H7 (cell line): ENCODE results near the gene CSPG5. TPM values are rescaled to one million over a fixed set of nuclear protein-coding genes. Genes with fewer than 3 reads are reported as not detected.

Experiments
- DNase-seq: peaks from one replicate; pipeline ENCODE4 v3.0.0; 2012
- H3K27me3 ChIP-seq: 2 replicates; pipeline ENCODE4 v1.6.0; 2011; ENCODE audit warnings: mild to moderate bottlenecking, low read length; ENCODE audit not compliant: control insufficient read depth, insufficient read depth
- H3K36me3 ChIP-seq: replicated peaks from 2 replicates; pipeline ENCODE4 v1.5.1; 2011; ENCODE audit warnings: low read length; ENCODE audit not compliant: control insufficient read depth, insufficient read depth
- H3K4me3 ChIP-seq: 2 replicates; pipeline ENCODE4 v1.5.1; 2011; ENCODE audit warnings: low read depth, mild to moderate bottlenecking, control low read depth, low read length, moderate library complexity; ENCODE audit not compliant: insufficient read depth
- total RNA-seq: library from RNA; depleted of rRNA; stranded (reverse); fragments of >200 nt; shearing (Covaris generic); gene quantifications from 2 replicates; pipeline ENCODE4 v1.2.3, GENCODE V29; 2014

Gene CSPG5
- total RNA-seq, 1 experiment from 2014 or later, result 1.7 TPM

DNA sequence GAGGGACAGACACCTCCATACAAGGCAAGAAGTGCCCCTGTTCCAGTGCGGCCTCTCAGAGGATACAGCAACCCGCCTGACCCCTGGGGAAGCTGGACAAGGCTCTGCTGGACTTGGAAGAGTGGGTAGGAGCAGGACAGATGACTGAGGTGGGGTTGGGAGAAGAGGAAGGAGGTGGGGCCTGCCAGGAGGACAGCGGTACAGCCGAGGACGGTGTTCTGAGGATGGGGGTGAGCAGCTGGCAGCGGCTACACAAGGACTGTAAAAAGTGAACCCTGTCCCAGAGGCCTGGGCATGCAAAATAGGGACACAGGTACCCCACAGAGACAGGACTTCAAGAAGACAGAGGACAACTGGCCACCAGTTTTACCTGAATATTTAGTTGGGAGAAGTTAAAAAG lies 41.7 kb downstream of the CSPG5 start:
- Histone ChIP-seq H3K27me3 (no peaks in the 10 kb centered on the region), H3K4me3 (no peak overlapping the region), H3K36me3 (no peaks in the 10 kb centered on the region)
- peak; percentile 35 for DNase-seq

DNA sequence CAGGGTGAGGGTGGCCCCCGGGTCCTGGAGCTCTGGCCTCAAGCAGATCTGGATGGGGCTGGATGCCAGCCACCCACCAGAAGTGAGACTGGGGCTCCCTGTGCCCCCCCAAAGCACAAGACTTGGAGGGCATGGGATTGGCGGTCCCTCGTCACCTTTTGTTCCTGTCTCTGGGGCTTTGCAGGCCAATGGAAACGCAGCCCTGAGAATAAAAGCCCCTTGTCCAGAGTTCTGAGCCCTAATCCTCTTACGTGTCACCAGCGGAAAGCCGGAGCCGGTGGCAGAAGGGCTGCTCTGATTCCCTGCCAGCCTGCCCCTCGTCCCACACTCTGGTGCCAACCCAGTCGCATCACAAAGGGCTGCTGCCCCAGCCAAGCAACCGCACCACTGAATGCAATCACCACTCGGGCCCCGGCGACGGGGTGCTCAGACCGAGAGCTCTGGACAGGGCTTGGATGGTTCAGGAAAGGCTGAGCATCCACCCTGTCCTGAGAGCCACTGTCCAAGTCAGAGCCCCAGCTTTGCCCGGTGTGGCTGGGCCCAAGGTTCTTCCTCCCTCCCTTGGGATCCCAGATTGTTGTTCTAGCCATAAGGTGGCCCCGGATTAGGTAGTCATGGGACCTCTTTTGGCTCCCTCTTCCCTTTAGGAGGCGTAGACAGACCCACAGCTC lies 42.3 kb downstream of the CSPG5 start:
- peak; percentile 39 for DNase-seq
- no peaks in the 10 kb centered on the region for H3K27me3 ChIP-seq
- H3K36me3 ChIP-seq, result no peaks in the 10 kb centered on the region
- no peak overlapping the region for H3K4me3 ChIP-seq

DNA sequence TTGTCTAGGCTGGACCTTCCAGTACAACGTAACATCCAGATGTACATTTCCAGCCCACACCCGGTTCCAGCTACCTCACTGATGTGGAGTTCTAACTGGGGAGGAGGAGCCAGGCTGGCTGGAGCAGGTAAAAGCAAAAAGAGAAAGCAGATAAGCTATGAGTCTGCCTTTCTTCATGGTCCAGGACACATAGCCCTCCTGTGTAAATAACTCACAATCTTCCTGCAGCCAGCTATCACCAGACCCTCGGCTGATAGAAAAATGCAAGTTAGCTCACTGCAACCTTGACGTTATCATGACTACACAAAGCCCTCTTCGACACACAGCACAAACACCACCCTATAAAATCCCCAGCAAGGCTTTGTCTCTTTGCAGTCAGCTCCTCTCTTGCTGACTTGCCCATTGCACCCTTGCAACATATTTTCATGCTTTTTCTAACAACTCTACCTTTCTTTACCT lies 44.6 kb downstream of the CSPG5 start:
- H3K4me3 ChIP-seq, result no peak overlapping the region
- H3K27me3 ChIP-seq, result no peaks in the 10 kb centered on the region
- H3K36me3 ChIP-seq, result no peaks in the 10 kb centered on the region
- DNase-seq, result no peak

DNA sequence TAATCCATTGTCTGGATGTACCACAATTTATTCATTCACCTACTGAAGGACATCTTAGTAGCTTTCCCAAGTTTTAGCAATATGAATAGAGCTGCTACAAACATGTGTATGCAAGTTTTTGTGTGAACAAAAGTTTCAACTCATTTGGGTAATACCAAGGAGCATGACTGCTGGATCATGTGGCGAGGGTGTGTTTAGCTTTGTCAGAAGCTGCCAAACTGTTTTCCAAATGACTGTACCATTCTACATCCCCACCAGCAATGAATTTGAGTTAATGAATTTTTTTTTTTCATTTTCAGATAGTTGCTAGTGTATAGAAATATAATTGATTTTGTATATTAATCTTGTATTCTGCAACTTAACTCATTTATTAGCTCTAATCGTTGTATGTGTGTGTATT lies 45.2 kb downstream of the CSPG5 start:
- Histone ChIP-seq H3K27me3 (no peaks in the 10 kb centered on the region), H3K4me3 (no peak overlapping the region), H3K36me3 (no peaks in the 10 kb centered on the region)
- no peak for DNase-seq

DNA sequence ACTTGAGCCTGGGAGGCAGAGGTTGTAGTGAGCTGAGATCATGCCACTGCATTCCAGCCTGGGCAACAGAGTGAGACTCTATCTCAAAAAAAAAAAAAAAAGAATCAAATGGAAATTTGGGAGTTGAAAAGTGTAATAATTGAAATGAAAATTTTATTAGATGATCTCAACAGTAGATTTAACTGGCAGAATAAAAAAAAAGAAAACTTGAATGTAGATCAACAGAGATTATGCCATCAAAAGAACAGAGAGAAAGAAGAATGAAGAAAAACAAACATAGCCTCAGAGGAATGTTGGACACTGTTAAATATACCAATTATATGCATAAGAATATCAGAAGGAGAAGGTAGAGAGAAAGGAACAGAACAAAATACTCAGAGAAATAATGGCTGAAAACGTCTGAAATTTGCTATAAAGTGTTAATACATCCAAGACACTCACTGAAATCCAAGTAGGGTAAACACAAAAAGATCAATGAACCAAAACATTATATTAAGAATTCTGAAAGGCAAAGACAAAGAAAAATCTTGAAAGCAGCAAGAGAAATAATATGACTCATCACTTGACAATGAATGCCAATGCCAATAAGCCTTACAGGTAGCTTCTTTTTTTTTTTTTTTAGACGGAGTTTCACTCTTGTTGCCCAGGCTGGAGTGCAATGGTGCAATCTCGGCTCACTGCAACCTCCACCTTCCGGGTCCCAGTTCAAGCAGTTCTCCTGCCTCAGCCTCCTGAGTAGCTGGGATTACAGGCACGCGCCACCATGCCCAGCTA lies 50.5 kb downstream of the CSPG5 start:
- DNase-seq, result no peak
- Histone ChIP-seq H3K27me3 (no peaks in the 10 kb centered on the region), H3K4me3 (no peak overlapping the region)

DNA sequence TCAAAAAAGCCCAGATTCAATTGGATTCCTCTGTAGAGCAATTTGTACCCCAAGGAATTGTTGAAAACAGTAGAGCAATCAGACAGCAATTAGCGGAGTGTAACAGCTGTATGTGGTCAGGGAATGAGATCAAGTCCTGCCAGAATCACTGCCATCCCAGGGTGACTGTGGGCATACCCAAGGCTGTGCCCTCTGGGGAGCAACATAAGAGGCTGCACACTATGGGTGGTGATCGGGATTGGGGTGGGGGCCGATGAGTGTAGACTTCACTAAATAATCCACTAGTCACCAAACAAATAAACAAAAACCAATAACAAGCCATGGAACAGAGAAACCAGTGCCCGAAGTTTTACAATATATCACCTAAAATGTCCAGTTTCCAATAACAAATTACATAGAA lies 53.0 kb downstream of the CSPG5 start:
- H3K36me3 ChIP-seq, result no peaks in the 10 kb centered on the region
- H3K27me3 ChIP-seq, result peaks cover 9% of the 10 kb centered on the region
- no peak for DNase-seq

More for the DNA sequence above, 50.5 kb downstream of the CSPG5 start:
- H3K36me3 ChIP-seq, result no peaks in the 10 kb centered on the region

DNA sequence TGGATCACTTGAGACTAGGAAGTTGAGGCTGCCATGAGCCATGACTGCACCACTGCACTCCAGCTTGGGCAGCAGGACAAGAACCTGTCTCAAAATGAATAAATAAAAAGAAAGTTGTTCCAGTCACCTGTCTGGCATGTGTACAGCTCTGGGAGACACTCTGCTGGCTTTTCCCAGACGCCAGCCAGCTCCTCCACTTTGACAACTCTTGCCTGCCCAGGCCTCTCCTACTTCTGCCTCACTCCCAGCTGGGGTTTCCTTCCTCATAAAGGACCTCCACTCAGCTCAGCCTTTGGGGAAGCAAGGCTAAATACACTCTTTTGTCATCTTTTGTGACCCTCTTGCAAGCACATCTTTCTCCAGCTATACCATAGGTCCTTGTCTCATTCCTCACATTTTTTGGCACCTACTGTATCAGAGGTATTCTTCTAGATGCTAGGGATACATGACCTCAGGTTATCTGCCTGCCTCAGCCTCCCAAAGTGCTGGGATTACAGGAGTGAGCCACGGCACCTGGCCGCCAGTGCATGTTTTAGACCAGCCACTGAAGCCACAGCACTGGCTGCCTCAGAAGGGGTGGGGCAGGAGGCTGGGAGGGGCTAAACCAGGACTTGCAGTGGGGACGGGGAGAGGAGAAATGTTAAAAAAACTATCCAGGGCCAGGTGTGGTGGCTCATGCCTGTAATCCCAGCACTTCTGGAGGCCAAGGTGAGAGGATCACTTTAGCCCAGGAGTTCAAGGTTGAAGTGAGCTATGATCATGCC lies 55.2 kb downstream of the CSPG5 start:
- Histone ChIP-seq H3K36me3 (no peaks in the 10 kb centered on the region), H3K4me3 (no peak overlapping the region), H3K27me3 (peaks cover 9% of the 10 kb centered on the region)
- no peak for DNase-seq

More for the DNA sequence above, 53.0 kb downstream of the CSPG5 start:
- no peak overlapping the region for H3K4me3 ChIP-seq

DNA sequence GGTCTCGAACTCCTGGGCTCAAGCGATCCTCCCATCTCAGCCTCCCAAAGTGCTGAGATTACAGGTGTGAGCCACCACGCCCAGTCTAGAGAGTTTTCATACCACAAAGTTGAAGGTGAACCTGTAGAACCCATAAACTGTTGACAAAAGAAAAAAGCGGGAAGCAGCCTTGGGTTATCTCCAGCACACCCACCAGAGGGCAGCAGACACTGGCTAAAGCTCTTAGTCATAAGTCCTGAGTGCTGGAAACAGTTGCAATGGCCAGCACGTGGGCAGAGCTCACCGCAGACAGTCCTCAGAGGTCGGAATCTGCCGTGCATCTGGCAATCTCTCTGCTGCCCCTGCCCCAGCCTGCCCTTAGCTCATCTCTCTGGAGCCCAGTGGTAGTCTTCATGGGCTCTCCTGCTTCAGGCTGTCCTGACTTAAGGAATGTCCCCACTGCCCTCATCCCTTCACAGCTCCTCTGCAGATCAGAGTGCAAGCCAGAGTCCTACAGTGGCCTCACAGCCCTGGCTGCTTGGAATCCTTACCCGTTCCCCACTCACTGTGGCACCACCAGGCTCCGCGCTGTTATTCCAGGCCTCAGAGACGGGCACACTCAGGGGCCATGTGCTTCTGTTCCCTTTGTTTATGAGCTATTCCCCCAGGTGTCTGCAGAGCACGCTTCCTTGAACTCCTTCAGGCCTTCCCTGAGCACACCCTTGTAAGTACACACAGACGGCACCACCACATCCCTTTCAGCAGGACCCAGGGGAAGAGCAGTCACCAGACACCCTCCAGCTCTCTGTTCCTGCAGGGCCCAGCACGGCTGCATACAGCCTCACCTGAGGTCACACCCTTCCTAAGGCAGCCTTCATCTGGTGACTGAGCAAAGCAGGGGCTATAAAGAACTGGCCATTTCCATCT lies 56.3 kb downstream of the CSPG5 start:
- peak; percentile 83 for DNase-seq
- Histone ChIP-seq H3K36me3 (no peaks in the 10 kb centered on the region), H3K4me3 (no peak overlapping the region), H3K27me3 (peaks cover 9% of the 10 kb centered on the region)

DNA sequence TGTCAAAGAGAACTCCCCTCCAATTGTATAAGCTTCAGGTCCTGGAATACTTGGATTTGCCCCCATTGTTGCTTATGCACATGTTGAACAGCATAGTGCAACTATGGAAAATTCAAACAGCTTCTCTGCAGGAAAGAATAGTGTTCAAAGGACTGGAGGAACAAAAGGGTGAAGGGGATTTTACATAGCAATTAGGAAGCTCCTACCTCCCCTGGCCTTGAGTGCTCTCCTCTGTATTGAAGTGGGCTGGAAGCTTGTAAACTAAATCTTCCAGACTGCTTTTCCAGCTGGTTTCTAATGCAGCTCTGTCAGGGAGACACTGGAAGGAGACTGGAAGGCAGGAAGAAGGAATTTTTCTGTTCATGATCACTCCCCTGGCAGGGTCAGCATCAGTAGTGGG lies 57.9 kb downstream of the CSPG5 start:
- Histone ChIP-seq H3K36me3 (no peaks in the 10 kb centered on the region), H3K4me3 (no peak overlapping the region), H3K27me3 (peaks cover 9% of the 10 kb centered on the region)
- DNase-seq, result peak; percentile 60

DNA sequence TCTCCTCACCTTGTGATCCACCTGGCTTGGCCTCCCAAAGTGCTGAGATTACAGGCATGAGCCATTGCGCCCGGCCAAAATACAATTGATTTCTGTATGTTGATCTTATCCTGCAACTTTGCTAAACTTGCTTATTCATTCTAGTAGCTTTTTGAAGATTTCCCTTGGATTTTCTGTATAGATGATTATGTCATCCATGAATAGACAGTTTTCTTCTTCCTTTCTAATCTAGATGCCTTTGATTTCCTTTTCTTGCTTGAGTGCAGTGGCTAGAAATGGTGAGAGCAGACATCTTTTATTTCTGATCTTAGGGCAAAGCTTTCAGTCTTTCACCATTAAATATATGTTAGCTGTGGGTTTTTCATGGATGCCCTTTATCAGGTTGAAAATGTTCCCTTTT lies 60.7 kb downstream of the CSPG5 start:
- no peak for DNase-seq
- Histone ChIP-seq H3K36me3 (no peaks in the 10 kb centered on the region), H3K27me3 (peaks cover 8% of the 10 kb centered on the region), H3K4me3 (no peak overlapping the region)

DNA sequence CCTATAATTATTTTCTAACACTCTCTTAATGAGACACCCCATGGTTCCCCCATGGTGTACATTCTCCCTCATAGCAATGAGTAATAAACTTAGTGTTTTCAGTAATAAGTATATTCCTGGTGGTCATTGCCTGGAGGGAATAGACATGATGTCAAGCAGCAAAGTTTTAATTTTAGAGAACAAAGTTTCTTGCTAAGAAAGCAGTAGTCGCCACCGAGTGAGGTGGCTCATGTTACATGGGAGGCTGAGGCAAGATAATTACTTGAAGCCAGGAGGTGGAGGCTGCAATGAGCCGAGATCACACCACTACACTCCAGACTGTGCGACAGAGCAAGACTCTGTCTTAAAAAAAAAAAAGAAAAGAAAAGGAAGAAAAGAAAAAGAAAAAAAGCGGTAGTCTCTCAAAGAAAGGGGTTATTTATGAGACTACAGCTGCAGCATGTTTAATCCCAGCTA lies 62.8 kb downstream of the CSPG5 start:
- Histone ChIP-seq H3K4me3 (no peak overlapping the region), H3K27me3 (no peaks in the 10 kb centered on the region), H3K36me3 (no peaks in the 10 kb centered on the region; the same call in 1 of the 2 replicates)
- DNase-seq, result no peak

DNA sequence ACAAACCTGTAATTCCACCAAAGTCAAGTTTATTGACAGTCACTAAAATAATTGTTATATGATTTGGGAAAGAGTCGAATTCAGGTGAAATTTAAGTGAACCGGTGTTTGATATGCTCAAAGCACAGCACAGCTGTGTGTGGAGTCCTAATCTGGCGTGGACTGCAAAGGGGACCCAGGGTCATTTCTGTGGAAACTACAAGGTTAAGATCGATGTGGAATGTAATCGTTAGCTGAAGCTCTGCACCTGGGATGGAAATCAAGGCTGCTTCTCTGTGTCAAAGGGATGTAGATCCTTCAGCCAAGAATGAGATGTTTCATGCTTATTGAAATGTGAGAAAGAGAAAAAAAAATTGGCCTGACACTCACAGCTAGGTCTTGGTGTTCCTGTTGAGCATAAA lies 63.6 kb downstream of the CSPG5 start:
- DNase-seq, result no peak
- H3K4me3 ChIP-seq, result no peak overlapping the region
- peaks cover 4% of the 10 kb centered on the region for H3K36me3 ChIP-seq
- no peaks in the 10 kb centered on the region for H3K27me3 ChIP-seq

DNA sequence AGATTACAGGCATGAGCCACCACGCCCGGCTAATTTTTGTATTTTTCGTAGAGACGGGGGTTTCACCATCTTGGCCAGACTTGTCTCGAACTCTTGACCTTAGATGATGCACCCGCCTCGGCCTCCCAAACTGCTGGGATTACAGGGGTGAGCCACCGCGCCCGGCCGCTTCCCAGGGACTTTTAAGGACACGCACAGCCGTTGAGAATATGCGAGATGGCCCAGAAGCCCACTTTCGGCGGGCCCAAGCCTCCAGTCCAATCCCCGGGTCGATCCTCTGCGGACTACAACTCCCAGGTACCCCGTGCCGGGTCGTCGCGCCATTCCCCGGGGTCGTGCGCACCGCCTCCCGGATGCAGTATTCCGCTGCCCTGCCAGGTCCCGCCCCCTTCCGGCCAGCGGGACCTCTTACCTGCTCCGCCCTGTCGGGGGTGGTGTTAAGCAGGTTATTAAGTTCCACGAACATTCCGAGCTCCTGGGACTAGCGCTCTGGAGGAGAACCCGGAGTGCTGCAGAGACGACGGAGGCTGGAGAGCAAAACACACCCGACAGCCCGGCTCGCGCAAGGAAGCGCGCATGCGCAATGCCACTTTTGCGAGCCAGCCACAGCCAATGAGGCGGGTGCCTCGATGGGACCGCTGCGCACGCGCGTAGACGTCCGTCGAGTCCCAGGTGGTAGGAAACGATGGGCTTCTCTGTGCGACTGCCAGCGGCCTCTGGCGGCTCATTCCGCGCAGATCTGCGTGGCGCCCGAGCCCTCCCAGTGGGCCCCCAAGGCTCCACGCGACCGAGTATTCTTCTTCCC lies 65.3 kb downstream of the CSPG5 start, which contains the start of gene ELP6:
ELP6 (minus strand) TSS at position 588 of the 805 bp plus-strand sequence; CDS start at position 466, 122 bp downstream.
- no peaks in the 10 kb centered on the region for H3K27me3 ChIP-seq
- peaks cover 7% of the 10 kb centered on the region for H3K36me3 ChIP-seq
- peak; percentile 98 for DNase-seq
- H3K4me3 ChIP-seq, result peak within 1 kb of the TSS; percentile 80
